ENCODE results near the gene CD84.

Gene CD84, protein sequence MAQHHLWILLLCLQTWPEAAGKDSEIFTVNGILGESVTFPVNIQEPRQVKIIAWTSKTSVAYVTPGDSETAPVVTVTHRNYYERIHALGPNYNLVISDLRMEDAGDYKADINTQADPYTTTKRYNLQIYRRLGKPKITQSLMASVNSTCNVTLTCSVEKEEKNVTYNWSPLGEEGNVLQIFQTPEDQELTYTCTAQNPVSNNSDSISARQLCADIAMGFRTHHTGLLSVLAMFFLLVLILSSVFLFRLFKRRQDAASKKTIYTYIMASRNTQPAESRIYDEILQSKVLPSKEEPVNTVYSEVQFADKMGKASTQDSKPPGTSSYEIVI

DNA sequence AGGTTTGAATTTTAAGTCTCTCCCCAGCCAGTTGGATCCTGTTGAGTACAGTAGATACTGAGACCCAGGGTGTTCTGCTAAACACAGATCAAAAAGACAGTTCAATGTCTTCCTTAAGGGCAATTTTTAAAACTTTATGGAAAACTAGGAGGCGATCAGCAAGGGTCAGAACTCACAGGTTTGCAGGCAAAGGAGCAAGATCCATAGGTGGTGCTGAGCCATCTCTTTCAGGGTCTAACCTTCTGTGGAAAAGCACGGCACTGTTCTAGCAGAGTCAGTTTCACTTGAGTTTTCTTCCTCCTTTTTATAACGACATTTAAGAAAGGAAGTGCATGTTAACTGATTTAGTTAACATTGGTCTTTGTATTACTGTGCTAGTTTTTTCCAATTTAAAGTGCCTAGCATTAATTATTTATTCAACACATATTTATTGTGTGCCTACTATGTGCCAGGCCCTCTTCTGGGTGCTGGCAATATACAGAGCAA is at the start of gene CD84:
Gene CD84 (minus strand): TSS at position 281 of the 486 bp plus-strand sequence. CDS start 59 bp downstream, at position 222.
- DNase-seq, result no peak

DNA sequence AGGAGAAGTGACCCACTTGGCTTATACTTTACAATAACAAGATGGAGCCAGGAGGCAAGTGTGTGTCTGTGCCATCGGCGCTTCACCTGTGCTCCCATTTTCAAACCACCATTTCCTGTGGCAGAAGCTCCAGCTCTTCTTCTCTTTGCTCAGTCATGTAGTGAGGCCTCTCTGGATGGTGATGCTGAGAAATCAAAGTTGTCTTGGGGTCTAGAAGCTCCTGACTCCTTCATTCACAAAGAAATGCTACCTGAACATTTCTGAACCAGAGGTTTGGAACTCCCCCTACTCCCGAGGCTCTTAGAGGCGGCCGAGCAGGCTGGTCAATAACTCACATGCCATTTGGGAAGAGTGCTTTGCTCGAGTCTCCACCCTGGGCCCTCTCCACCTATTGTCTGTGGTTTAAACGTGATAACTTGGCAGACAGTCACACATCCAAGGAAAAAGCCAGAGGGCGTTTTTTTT is 49.5 kb upstream of the CD84 start:
- no peak for DNase-seq

DNA sequence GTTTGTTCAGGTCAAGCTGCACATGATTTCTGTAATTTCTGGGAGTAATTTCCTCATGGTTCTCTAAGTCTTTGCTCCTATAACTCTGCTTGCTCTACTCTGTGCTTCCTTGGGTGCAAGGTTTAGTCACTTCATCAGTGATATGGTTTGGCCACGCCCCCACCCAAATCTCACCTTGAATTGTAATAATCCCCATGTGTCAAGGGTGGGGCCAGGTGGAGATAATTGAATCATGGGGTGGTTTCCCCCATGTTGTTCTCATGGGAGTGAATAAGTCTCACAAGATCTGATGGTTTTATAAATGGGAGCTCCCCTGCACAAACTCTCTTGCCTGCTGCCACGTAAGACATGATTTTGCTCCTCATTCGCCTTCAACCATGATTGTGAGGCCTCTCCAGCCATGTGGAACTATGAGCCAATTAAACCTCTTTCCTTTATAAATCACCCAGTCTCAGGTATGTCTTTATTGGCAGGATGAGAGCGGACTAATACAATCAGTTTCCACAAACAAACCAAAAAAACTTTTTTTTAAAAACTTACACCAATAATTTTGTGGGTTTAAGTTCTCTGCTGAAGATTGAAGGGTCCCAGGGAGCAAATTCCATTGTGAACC is 48.5 kb upstream of the CD84 start:
- DNase-seq, result peak; percentile 72

DNA sequence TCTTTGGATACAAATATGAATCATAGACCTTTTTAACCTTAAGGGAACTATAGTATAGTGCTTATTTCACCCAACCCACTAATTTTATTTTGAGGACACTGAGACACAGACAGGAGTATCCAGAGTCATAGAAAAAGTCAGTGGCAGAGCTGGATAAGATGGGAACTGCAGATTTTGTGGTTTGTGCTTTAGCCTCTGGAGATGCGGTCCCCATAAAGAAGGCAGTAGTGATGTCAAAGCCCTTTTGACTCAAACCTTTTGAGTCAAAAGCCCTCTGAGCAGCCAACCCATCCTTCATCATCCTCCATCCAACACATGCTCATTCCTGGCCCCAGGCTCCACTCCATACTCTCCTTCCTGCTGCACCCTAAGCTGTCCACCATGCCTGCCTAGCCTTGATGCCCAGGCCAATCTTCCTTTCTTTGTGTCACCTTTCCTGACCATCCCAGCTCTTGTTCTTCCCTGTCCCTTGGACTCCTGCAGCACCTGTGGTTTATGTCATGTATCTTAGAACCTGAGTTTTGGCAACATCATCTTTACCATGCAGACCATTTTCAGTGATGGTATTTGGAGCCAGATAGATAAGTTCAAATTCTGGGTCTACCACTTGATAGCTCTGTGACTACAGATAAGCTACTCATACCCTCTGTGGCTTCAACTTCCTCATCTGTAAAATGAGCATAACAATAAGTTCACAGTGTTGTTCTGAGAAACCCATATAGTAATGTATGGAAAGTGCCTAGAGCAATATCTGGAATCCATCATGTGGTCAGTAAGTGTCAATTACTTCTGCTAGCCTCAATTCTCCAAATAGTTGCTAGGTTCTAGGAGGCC is 47.4 kb upstream of the CD84 start:
- no peak for DNase-seq

DNA sequence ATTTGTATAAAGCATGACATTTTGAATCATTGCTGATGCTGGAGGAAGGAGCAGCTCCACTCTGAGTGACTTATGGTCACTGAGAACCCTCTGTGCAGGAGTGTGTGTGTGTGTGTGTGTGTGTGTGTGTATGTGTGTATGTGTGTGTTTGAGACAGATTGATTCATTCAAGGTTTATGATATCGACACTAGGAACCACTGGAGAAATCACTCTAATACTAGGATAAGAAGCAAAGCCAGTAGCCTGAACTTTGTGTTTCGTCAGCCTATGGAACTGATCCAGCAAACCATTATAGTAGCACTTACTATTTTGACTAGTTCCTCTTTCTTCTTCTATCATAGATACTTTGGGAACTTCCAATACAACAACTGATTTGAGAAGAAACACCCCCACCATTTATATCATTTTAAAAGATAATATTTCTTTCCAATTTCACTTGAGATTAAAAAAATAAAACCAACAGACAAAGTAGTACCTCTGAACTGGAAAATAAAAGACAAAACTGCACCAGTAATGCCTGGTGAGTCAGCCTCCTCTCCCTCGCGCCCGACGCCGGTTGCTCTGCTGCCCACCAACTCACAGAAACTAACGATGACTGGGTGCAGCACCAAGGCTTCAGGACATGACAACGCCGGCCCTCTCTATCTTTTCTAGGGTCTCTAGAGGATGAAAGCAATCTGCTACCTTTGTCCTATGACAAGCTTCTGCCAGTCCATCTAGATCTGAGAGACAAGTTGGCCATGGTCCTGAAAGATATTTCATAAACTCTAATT is 46.6 kb upstream of the CD84 start:
- DNase-seq, result peak; percentile 72

DNA sequence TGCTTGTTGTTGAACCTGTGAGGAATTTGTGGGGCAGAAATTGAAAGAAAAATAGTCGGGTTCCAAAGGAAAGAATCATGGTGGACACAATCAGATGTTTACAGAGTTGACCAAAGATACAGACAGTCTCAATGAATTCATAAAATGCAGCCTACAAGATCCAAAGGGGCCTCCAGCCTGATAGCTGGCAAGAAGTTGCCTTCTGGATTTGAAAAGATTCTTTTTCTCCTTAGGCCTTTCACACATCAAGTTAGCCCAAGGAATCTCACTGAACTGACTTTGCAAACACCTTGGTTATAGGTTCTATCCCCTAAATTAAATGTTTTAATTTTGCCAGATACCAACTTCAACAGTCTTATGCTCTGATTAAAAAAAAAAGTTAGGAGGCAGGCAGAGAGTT is 46.0 kb upstream of the CD84 start:
- DNase-seq, result no peak

DNA sequence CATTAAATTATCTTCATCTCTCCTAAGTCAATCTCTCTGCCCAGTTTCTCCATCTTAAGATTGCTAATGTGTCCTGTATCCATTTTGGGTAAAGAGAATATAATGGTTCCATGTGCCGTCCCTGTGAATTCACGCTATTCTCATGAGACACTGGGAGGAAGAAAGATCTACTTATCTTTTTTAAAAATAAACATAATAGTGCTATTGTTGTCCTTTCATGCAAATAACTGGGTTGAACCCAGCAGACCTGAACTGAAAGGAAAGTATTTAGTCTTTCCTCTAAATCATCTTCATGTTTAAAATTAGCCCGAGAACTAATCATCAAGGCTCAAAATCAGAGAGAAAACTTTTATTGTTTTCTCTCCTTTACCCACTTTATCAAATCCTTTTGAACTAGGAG is 45.2 kb upstream of the CD84 start:
- DNase-seq, result no peak

DNA sequence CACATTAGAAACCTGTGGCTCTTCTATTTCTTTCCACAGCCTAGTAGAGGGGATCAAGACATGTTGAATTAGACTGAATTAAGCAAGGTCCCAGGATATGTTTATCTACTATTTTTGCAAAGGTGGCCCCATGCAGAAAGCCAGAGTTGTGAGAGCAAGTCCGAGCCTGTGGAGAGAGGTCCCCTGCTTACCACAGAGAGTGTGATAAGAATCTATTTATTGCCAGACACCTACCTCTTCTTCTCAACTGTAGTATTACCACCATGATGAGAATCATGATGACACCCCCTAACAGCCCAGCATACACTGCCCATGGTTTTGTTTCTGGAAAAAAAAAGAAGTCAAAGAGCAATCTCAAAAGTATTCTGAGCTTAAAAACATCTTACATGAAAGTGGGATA is 44.6 kb upstream of the CD84 start:
- DNase-seq, result no peak

DNA sequence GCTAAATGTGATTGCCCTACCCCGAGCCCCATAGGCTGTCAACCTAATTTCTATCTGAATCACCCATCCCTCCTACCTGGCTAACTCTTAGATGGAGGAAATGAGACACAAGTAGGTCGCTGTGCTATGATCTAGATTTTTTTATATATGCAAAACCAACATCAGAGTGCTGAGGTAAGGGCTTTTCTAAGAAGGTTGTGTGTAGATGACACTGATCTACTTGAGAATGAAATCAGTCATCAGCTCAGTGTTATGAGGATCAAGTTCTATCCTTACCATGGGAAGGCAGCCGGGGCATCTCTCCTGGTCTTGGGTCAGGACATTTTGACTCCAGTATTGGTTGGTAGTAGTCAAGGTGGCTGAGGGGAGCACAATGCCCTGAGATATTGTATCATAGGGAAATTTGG is 43.9 kb upstream of the CD84 start:
- no peak for DNase-seq

DNA sequence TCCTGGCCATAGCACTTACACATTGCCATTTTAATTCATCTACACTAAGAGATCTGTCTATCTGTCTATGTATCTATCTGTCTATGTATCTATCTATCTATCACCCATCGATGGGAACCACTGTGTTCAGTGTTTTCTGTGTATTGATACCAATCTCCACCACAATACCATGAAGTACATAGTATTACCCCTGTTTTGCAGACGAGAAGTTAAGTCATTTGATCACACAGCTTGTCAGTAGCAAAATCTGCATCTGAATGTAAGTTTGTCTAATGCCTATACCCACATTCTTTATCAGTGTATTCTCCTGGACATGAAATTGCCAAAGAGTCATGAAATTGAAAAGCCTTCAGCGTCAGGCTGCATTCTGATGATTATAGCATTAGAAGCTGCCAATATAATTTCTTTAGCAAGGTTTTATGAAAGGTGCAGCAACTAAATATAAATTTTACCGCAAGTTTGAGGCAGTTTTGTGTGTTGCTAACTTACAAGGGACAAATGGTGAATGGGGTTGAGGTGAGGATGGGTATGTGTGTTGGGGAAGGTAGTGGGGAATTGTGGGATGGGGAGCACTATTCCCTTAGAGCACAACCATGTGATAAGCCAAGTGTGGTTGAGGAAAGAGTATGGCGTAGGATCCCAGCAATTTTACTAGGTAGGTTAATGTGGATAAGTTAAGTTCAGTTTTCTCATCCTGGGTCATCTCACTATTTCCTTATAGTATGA is 43.4 kb upstream of the CD84 start:
- no peak for DNase-seq

DNA sequence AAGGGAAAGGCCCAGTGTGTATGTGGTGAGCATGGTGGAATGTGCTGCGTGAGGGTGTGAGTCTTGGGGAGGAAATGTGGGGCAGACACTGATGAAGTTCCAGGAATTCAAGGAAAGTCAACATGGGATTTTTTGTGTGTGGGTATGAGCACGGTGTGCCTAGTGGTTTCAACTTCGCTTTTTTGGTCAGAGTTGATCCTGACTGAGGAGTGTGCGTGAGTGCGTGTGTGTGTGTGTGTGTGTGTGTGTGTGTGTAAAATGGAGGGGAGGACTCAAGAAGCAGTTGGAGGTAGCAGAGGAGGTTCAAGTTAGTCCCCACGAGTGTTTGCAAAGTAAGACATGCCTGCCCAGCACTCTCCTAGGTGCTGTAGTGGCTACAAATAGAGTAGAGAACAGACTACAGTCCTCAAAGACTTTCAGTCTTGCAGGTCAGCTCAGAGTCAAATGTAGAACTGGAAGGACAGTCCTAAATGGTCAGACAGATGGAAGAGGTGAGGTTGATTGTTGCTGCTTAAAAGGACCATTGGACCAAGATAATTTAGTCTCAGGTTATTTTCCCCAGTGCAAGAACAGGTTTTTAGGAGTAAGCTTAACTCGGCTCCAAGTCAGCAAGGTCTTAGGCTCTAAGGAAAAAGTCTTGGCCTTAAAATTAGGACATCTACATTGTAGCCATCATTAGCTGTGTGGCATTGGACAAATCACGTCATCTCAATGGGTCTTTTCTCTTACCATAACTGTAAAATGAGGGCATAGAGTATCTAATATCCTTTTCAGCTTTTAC is 42.5 kb upstream of the CD84 start:
- no peak for DNase-seq

DNA sequence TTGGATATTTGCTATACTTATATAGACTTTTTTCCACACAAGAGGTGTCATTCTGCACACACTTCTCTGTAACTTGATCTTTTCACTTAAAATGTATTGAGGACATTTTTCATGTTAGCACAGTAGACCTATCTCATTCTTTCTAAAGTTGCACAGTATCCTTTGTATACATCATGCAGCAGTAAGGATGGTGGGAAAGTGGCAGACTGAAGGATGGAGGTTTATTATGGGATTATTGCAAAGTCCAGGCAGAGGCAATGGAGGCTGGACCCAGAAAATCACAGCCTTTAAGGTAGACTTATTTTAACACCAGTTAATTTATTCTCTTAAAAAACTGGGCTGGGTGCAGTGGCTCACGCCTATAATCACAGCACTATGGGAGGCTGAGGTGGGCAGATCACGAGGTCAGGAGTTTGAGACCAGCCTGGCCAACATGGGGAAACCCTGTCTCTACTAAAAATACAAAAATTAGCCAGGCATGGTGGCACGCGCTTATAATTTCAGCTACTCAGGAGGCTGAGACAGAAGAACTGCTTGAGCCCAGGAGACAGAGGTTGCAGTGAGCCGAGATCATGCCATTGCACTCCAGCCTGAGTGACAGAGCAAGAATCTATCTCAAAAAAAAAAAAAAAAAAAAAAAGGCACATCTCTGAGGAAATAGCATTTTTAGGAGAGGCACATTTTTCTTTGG is 41.8 kb upstream of the CD84 start:
- no peak for DNase-seq

DNA sequence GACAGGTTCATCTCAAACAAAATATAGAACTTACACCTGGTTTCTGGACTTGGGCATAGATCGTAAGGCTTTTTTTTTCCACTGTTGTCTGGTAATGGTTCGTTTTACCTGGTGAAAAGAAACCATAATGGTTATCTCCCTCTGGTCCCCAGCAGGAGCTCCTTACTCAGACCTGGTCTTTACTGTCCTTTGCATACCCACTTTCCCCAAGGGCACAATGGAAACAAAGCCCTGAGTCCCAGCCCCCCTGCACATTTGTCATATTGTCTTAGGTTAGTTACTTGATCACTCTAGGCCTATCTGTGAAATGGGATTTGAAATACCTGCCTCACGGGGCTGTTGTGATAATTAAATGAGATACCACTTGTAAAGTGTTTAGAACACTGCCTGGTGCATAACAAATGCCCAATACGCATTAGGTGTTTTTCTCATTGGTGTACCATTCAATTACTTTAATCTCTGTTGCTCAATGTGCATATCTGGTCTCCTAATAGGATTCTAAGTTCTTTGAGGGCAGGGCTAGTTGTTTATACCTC is 40.5 kb upstream of the CD84 start:
- DNase-seq, result no peak

DNA sequence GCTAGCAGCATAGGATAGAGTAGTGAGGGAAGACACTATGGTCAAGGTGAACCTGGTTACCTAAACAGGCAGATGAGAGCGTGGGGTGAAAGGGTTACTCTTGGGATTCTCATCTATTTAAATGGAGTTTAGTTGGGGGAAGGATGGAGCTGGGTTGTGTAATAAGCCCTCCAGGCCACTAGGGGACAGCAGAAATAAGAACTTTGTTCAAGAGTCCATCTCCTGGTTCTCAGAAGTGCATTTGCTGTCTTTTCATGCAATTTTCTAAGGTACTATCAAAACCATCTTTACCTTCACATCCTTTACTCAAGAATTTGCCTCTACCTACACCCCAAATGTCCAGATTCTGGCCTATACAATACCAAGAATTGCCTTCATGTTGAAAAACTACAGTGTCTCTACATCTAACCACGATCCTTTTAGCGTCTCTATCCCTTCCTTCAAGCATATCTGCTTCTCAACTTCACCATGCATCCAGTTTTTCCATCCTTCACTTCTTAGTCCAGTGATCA is 39.5 kb upstream of the CD84 start:
- DNase-seq, result no peak

DNA sequence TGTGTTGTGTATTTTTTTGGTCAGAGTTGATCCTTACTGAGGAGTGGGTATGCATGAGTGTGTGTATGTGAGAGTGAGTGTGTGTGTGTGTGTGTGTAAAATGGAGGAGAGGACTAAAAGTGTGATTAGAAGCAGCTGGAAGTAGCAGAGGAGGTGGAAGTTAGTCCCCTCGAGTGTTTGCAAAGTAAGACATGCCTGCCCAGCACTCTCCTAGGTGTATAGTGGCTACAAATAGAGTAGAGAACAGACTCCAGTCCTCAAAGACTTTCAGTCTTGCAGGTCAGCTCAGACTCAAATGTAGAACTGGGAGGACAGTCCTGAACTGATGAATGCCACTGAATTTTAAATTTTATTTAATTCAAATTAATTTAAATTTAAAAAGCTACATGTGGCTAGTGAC is 39.0 kb upstream of the CD84 start:
- no peak for DNase-seq

DNA sequence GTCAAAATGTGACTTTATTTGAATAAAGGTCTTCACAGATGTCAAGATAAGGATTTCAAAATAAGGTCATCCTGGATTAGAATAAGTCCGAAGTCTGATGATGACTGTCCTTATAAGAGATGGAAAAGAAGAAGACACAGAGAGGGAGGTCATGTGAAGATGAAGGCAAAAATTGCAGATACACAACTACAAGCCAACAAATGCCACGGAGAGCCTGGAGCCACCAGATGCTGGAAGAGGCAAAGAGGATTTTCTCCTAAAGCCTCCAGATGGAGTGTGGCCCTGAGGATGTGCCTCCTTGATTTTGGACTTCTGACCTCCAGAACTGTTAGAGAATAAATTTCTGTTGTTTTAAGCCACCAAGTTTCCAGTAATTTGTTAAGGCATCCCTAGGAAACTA is 36.4 kb upstream of the CD84 start:
- DNase-seq, result no peak

DNA sequence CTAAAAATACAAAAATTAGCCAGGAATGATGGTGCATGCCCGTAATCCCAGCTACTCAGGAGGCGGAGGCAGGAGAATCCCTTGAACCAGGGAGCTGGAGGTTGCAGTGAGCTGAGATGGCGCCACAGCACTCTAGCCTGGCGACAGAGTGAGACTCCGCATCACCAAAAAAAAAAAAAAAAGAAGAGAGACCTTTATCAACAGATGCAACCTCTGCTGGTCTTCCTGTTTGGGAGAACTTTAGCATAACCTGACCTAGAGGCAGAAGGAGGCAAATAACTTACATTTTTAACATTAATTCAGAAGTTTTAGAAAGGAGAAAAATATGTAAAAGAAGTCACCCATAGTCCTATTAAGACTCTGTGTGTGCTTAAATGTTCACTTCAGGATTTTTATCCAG is 35.1 kb upstream of the CD84 start:
- no peak for DNase-seq

DNA sequence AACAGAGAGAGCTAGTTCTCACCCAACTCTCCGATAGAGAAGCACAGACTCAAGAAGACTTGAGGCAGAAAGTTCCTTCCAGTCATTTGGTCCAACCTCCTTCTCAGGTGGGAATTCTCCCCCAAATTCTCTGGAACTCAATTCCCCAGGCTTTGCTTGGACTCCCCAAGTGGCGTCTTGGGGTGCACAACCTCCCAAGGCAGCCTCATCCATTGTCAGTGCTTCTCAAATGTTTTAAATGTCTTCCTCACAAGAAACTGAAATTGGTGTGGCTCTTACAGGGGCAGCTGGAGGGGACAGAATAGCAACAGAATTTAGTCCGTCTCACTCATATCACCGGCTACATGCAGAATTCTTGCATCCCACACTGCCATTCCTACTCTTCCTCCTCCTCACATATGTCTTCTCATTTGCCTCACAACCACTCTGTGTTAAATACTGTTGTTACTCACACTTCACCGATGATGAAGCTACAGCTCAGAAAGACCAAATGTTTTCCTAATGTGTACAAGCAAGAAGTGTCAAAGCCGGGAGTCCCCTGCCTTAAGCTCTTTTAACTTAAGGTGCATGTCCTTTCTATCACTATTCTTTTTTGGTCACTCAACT is 33.4 kb upstream of the CD84 start:
- DNase-seq, result no peak

DNA sequence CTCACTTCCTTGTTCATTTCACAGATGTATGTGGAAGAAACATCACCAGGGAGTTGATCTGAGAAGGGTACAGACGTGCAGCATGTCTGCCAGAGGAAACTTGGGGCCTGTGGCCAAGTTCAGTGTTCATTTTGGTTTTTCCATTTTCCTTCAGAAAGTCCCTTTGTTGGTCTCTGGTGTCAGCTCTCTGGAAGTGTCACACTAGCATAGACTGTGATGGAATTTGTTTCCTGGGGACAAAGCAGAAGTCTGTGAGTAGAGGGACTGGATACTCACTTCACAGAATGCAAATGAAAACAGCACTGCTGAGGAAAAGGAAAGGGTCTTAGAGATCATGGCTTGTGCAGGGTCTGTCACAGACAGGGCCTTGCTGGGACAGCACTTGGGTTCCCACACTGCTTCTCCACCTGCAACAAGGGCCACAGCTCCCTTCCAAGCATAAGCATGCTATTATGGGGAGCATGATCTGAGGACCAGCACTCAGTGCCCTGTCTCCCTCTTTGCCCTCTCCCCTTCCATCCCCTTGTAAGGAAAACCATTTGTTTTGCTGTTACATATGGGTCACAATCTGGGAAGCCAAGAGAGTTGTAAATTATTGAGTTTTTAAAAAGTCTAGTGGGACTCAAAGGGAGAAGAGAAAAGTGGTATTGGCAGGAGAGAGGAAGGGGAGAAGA is 31.4 kb upstream of the CD84 start:
- no peak for DNase-seq

Data from stimulated activated CD4-positive, alpha-beta T cell treated with anti-CD3 and anti-CD28 coated beads, Interleukin-4, amount 100 ng/mL, for 1 hour (primary cell).